Neural cell (in vitro differentiated cells): ENCODE results near the gene RNF217. TPM values are rescaled to one million over a fixed set of nuclear protein-coding genes. Genes with fewer than 3 reads are reported as not detected.

Experiments
- H2AFZ ChIP-seq: fragments of 200-600, 300-800 bp; sonication (generic), shearing (Covaris generic); 2 replicates; pipeline ENCODE4 v1.6.0; 2014; ENCODE audit warnings: low read depth, mild to moderate bottlenecking, antibody characterized with exemption, low read length, moderate library complexity
- H3F3A ChIP-seq: fragments of 200-600 bp; shearing (Covaris generic); 2 replicates; pipeline ENCODE4 v1.6.1; 2016; ENCODE audit warnings: mild to moderate bottlenecking, moderate library complexity, mixed read lengths, antibody characterized with exemption, low read length; ENCODE audit not compliant: insufficient read depth, poor library complexity, severe bottlenecking
- H3K27ac ChIP-seq: fragments of 200-600, 300-800 bp; sonication (generic), shearing (Covaris generic); 2 replicates; pipeline ENCODE4 v1.5.1; 2014; ENCODE audit warnings: mild to moderate bottlenecking, low read length, moderate library complexity
- H3K27me3 ChIP-seq: fragments of 300-800, 200-600 bp; sonication (generic), shearing (Covaris generic); 2 replicates; pipeline ENCODE4 v1.6.0; 2014; ENCODE audit warnings: mild to moderate bottlenecking, low read depth, low read length, moderate library complexity; ENCODE audit not compliant: insufficient read depth
- H3K36me3 ChIP-seq: fragments of 300-800, 200-600 bp; sonication (generic), shearing (Covaris generic); 2 replicates; pipeline ENCODE4 v1.5.1; 2014; ENCODE audit warnings: mild to moderate bottlenecking, antibody characterized with exemption, low read length, moderate library complexity; ENCODE audit not compliant: insufficient read depth
- H3K4me2 ChIP-seq: fragments of 300-800, 200-600 bp; sonication (generic), shearing (Covaris generic); 2 replicates; pipeline ENCODE4 v1.6.0; 2014; ENCODE audit warnings: mild to moderate bottlenecking, low read length
- H3K4me3 ChIP-seq: fragments of 300-800, 200-600 bp; sonication (generic), shearing (Covaris generic); 2 replicates; pipeline ENCODE4 v1.5.1; 2014; ENCODE audit warnings: mild to moderate bottlenecking, low read length, moderate library complexity
- H3K79me2 ChIP-seq: fragments of 200-600 bp; shearing (Covaris generic); replicated peaks from 2 replicates; pipeline ENCODE4 v1.6.0; 2014; ENCODE audit warnings: mild to moderate bottlenecking, low read length, moderate library complexity; ENCODE audit not compliant: insufficient read depth
- H3K9ac ChIP-seq: fragments of 300-800, 200-600 bp; sonication (generic), shearing (Covaris generic); 2 replicates; pipeline ENCODE4 v1.6.1; 2016; ENCODE audit warnings: mild to moderate bottlenecking, low read length, mixed read lengths
- H3K9me2 ChIP-seq: fragments of 200-600 bp; shearing (Covaris generic); 2 replicates; pipeline ENCODE4 v1.6.1; 2016; ENCODE audit warnings: mild to moderate bottlenecking, low read length, mixed read lengths; ENCODE audit not compliant: insufficient read depth
- H3K9me3 ChIP-seq: fragments of 200-600, 300-800 bp; sonication (generic), shearing (Covaris generic); 2 replicates; pipeline ENCODE4 v1.6.1; 2016; ENCODE audit warnings: mild to moderate bottlenecking, mixed run types, low read length, moderate library complexity, mixed read lengths
- H4K20me1 ChIP-seq: fragments of 200-600 bp; shearing (Covaris generic); 2 replicates; pipeline ENCODE4 v1.6.1; 2016; ENCODE audit warnings: mild to moderate bottlenecking, mixed run types; ENCODE audit not compliant: insufficient read depth
- EP300 ChIP-seq: fragments of 450-650 bp; conservative IDR thresholded peaks from 2 replicates; pipeline ENCODE4 v1.6.1; 2014; ENCODE audit warnings: antibody characterized with exemption, mild to moderate bottlenecking, moderate library complexity; ENCODE audit not compliant: poor library complexity, severe bottlenecking
- EZH2 ChIP-seq: fragments of 200-600, 300-800 bp; shearing (Covaris generic), sonication (generic); IDR thresholded peaks from 2 replicates; pipeline ENCODE4 v1.6.1; 2014; ENCODE audit warnings: antibody characterized with exemption, low read length, borderline replicate concordance, mild to moderate bottlenecking; ENCODE audit not compliant: insufficient read depth, poor library complexity, severe bottlenecking
- MXI1 ChIP-seq: fragments of 450-650 bp; conservative IDR thresholded peaks from 2 replicates; pipeline ENCODE4 v1.6.1; 2014; ENCODE audit warnings: antibody characterized with exemption, mild to moderate bottlenecking; ENCODE audit not compliant: poor library complexity, severe bottlenecking
- POLR2AphosphoS5 ChIP-seq: IDR thresholded peaks from 2 replicates; pipeline ENCODE4 v1.6.1; 2012
- RAD21 ChIP-seq: fragments of 450-650 bp; conservative IDR thresholded peaks from 2 replicates; pipeline ENCODE4 v1.6.1; 2014; ENCODE audit warnings: antibody characterized with exemption, mild to moderate bottlenecking, moderate library complexity
- SMC3 ChIP-seq: fragments of 450-650 bp; conservative IDR thresholded peaks from 2 replicates; pipeline ENCODE4 v1.6.1; 2014; ENCODE audit warnings: antibody characterized with exemption, mild to moderate bottlenecking, moderate library complexity; ENCODE audit not compliant: poor library complexity
- TAF1 ChIP-seq: IDR thresholded peaks from 2 replicates; pipeline ENCODE4 v1.6.1; 2012; ENCODE audit warnings: low read depth
- polyA minus RNA-seq: library from RNA; depleted of rRNA, polyadenylated mRNA; stranded (reverse); fragments of >200 nt; gene quantifications from 2 replicates; pipeline ENCODE4 v1.2.3, GENCODE V29; 2014
- polyA plus RNA-seq: library from polyadenylated mRNA; depleted of rRNA; stranded (reverse); fragments of >200 nt; gene quantifications from 2 replicates; pipeline ENCODE4 v1.2.3, GENCODE V29; 2014
- TF ChIP-seq, protein P1 (sequence below): fragments of 450-650 bp; IDR thresholded peaks from 2 replicates; pipeline ENCODE4 v1.5.1; 2014; ENCODE audit warnings: antibody characterized with exemption, mild to moderate bottlenecking, moderate library complexity; ENCODE audit not compliant: poor library complexity, severe bottlenecking
- TF ChIP-seq, protein P2 (sequence below): IDR thresholded peaks from 2 replicates; pipeline ENCODE4 v1.6.1; 2012; ENCODE audit warnings: borderline replicate concordance

Gene RNF217, protein sequence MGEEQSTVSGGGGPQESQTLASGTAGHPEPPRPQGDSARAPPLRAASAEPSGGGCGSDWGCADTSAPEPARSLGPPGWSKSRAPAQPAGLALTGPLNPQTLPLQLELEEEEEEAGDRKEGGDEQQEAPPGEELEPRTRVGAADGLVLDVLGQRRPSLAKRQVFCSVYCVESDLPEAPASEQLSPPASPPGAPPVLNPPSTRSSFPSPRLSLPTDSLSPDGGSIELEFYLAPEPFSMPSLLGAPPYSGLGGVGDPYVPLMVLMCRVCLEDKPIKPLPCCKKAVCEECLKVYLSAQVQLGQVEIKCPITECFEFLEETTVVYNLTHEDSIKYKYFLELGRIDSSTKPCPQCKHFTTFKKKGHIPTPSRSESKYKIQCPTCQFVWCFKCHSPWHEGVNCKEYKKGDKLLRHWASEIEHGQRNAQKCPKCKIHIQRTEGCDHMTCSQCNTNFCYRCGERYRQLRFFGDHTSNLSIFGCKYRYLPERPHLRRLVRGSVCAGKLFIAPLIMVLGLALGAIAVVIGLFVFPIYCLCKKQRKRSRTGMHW
- polyA plus RNA-seq (6.0 and 10.2 TPM in 2 replicates), polyA minus RNA-seq (14.9 and 20.8 TPM in 2 replicates)

DNA sequence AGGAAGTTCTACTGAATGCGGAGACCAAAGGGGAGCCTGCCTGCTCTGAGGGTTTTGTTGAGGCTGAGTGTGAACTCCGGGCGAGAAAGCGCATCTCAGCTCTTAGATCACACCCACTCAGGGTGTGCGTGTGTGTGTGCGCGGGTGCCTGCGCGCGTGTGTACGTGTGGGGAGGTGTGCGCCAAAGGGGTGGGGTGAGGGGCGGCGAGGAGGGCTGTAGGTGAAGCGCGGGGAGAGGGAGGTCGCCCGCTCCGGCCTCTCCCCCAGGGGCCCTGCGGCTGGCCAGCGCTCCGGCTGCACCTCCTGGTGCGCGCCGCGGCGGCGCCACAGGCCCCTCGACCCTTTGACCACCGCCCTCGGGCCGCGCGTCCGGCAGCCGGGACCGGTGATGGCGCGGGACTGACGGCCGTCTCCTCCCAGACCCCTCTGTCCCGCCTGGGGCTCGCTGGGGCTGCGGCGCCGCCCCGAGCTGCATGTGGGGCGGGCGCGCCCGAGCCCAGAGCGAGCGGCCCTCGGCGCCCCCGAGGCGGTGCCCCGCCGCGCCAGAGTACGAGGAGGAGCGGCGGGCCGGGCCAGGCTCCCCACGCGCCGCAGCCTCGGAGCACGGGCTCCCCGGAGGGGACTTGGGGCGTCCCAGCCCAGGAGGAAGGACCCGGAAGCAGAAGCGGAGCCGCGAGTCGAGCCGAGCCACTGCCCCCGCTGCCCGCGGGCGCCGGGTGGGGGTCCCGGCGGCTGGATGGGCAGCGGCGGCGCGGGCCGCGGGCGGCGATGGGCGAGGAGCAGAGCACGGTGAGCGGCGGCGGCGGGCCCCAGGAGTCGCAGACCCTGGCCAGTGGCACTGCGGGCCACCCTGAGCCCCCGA lies at the start of gene RNF217:
Gene RNF217, plus strand, starts transcription at position 661 of the 862 bp plus-strand sequence. Its CDS starts 108 bp downstream, at position 769.
- Histone ChIP-seq H3K27me3 (no peaks in the 10 kb centered on the region), H3K79me2 (no peaks in the 10 kb centered on the region), H3K4me2 (peak within 1 kb of the TSS; percentile 58), H4K20me1 (no peaks in the 10 kb centered on the region), H2AFZ (peak within 1 kb of the TSS; percentile 49), H3K4me3 (peak within 1 kb of the TSS; percentile 77), H3F3A (no peaks in the 10 kb centered on the region), H3K9ac (peak within 1 kb of the TSS; percentile 63), H3K36me3 (no peaks in the 10 kb centered on the region), H3K27ac (no peak within 1 kb of the TSS), H3K9me2 (no peaks in the 10 kb centered on the region), H3K9me3 (no peaks in the 10 kb centered on the region)
- TF ChIP-seq RAD21 (peak; percentile 22), EZH2 (no peak), MXI1 (peak; percentile 58), EP300 (peak; percentile 10), TAF1 (no peak), POLR2AphosphoS5 (peak; percentile 31), SMC3 (no peak)
- TF ChIP-seq, protein P1, sequence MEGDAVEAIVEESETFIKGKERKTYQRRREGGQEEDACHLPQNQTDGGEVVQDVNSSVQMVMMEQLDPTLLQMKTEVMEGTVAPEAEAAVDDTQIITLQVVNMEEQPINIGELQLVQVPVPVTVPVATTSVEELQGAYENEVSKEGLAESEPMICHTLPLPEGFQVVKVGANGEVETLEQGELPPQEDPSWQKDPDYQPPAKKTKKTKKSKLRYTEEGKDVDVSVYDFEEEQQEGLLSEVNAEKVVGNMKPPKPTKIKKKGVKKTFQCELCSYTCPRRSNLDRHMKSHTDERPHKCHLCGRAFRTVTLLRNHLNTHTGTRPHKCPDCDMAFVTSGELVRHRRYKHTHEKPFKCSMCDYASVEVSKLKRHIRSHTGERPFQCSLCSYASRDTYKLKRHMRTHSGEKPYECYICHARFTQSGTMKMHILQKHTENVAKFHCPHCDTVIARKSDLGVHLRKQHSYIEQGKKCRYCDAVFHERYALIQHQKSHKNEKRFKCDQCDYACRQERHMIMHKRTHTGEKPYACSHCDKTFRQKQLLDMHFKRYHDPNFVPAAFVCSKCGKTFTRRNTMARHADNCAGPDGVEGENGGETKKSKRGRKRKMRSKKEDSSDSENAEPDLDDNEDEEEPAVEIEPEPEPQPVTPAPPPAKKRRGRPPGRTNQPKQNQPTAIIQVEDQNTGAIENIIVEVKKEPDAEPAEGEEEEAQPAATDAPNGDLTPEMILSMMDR, result no peak
- TF ChIP-seq, protein P2, sequence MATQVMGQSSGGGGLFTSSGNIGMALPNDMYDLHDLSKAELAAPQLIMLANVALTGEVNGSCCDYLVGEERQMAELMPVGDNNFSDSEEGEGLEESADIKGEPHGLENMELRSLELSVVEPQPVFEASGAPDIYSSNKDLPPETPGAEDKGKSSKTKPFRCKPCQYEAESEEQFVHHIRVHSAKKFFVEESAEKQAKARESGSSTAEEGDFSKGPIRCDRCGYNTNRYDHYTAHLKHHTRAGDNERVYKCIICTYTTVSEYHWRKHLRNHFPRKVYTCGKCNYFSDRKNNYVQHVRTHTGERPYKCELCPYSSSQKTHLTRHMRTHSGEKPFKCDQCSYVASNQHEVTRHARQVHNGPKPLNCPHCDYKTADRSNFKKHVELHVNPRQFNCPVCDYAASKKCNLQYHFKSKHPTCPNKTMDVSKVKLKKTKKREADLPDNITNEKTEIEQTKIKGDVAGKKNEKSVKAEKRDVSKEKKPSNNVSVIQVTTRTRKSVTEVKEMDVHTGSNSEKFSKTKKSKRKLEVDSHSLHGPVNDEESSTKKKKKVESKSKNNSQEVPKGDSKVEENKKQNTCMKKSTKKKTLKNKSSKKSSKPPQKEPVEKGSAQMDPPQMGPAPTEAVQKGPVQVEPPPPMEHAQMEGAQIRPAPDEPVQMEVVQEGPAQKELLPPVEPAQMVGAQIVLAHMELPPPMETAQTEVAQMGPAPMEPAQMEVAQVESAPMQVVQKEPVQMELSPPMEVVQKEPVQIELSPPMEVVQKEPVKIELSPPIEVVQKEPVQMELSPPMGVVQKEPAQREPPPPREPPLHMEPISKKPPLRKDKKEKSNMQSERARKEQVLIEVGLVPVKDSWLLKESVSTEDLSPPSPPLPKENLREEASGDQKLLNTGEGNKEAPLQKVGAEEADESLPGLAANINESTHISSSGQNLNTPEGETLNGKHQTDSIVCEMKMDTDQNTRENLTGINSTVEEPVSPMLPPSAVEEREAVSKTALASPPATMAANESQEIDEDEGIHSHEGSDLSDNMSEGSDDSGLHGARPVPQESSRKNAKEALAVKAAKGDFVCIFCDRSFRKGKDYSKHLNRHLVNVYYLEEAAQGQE, result no peak

DNA sequence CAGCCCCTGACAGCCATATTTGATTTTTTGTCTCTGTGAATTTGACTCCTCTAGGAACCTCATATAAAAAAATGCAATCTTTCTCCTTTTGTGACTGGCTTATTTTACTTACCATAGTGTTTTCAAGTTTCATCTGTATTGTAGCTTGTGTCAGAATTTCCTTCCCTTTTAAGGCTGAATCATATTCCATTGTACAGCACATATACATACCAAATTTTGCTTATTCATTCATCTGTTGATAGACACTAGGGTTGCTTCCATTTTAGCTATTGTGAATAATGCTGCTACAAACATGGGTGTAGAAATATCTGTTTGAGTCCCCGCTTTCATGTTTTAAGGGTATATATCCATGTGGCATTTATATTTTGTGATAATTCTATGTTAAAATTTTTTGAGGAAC lies 49.2 kb upstream of the RNF217 start:
- no peaks in the 10 kb centered on the region for H3F3A ChIP-seq
- H2AFZ ChIP-seq, result no peak overlapping the region
- no peaks in the 10 kb centered on the region for H3K79me2 ChIP-seq
- no peaks in the 10 kb centered on the region for H3K9me3 ChIP-seq
- H3K36me3 ChIP-seq, result no peaks in the 10 kb centered on the region
- H3K27me3 ChIP-seq, result no peaks in the 10 kb centered on the region
- no peak overlapping the region for H3K9ac ChIP-seq
- H4K20me1 ChIP-seq, result no peaks in the 10 kb centered on the region
- TF ChIP-seq MXI1 (no peak), POLR2AphosphoS5 (no peak), EP300 (no peak), TAF1 (no peak), RAD21 (no peak), SMC3 (no peak), EZH2 (no peak)
- TF ChIP-seq, protein P2, result no peak
- TF ChIP-seq, protein P1, result no peak
- no peak overlapping the region for H3K4me2 ChIP-seq
- no peak overlapping the region for H3K4me3 ChIP-seq
- no peaks in the 10 kb centered on the region for H3K9me2 ChIP-seq
- no peak overlapping the region for H3K27ac ChIP-seq
